GM12892 (cell line): Measurements from ENCODE around the gene HMGN4.

Experiments
- POLR2A ChIP-seq: IDR thresholded peaks from 2 replicates; pipeline ENCODE4 v1.6.1; 2011; ENCODE audit warnings: low read depth, low read length, control low read depth
- POLR2AphosphoS5 ChIP-seq: IDR thresholded peaks from 2 replicates; pipeline ENCODE4 v1.6.1; 2011; ENCODE audit warnings: low read depth, low read length, control low read depth

- TF ChIP-seq POLR2AphosphoS5 = no peak
- no peak for TF ChIP-seq POLR2A
These were observed 8.0 kb upstream of the HMGN4 start for GRCh38 chr6:26530203-26530602.
